Panc1 (cell line): ENCODE data around the gene UBASH3B. TPM values are rescaled to one million over a fixed set of nuclear protein-coding genes. Genes with fewer than 3 reads are reported as not detected.

Experiments used
- ATAC-seq: fragments of 200-7000 bp; cut with Tn5 transposase; 2 replicates; pipeline ENCODE4 v1.9.1; 2020; ENCODE audit warnings: mild to moderate bottlenecking, moderate library complexity
- BruUV-seq: library from RNA; stranded (reverse); fragments of 400-500 nt; replicated peaks from 2 replicates; lab custom pipeline; 2021; lab: Mats Ljungman, UMichigan
- CTCF ChIA-PET: fragments of 300-600 bp; sonication (Branson Sonifier 250); formaldehyde crosslinking; loops from one replicate; lab custom pipeline; 2022; ENCODE audit warnings: antibody characterized with exemption; lab: Charles Lee
- POLR2A ChIA-PET: fragments of 300-600 bp; sonication (Branson Sonifier 250); formaldehyde crosslinking; loops from one replicate; lab custom pipeline; 2022; ENCODE audit warnings: antibody characterized with exemption; lab: Charles Lee
- DNase-seq: peaks from one replicate; pipeline ENCODE4 v3.0.0-alpha.2; 2010; ENCODE audit warnings: low read depth, low spot score
- H3K27ac ChIP-seq: 2 replicates; pipeline ENCODE4 v1.5.1; 2011; ENCODE audit warnings: mild to moderate bottlenecking, low read length, inconsistent platforms
- H3K27me3 ChIP-seq: fragments of 200-500 bp; sonication (Bioruptor generic); 2 replicates; pipeline ENCODE4 v1.6.0; 2014; ENCODE audit warnings: low read length, inconsistent platforms; ENCODE audit not compliant: control insufficient read depth, insufficient read depth
- H3K36me3 ChIP-seq: fragments of 200-500 bp; sonication (Bioruptor generic); 2 replicates; pipeline ENCODE4 v1.5.1; 2014; ENCODE audit warnings: inconsistent platforms, mild to moderate bottlenecking, low read length, moderate library complexity; ENCODE audit not compliant: control insufficient read depth, insufficient read depth
- H3K4me1 ChIP-seq: 2 replicates; pipeline ENCODE4 v1.5.1; 2011; ENCODE audit warnings: inconsistent platforms, mild to moderate bottlenecking, low read length, moderate library complexity; ENCODE audit not compliant: control insufficient read depth, insufficient read depth
- H3K4me3 ChIP-seq, 2 experiments: 2 replicates each; pipeline ENCODE4 v1.5.1; 2011 to 2012; ENCODE audit warnings: low read depth in 2 of 2, low read length in 2 of 2, mild to moderate bottlenecking in 2 of 2, inconsistent platforms in 1 of 2, moderate library complexity in 1 of 2
- H3K9me3 ChIP-seq: fragments of 200-500 bp; sonication (Bioruptor generic); 2 replicates; pipeline ENCODE4 v1.5.1; 2014; ENCODE audit warnings: low read depth, mild to moderate bottlenecking, inconsistent platforms, low read length, moderate library complexity; ENCODE audit not compliant: control insufficient read depth, insufficient read depth
- CTCF ChIP-seq: fragments of 450-650 bp; IDR thresholded peaks from 2 replicates; pipeline ENCODE4 v1.5.1; 2017; ENCODE audit warnings: mild to moderate bottlenecking
- POLR2AphosphoS5 ChIP-seq: IDR thresholded peaks from 2 replicates; pipeline ENCODE4 v1.6.1; 2012; ENCODE audit warnings: mild to moderate bottlenecking, low read depth, low read length, moderate library complexity
- REST ChIP-seq, 2 experiments: IDR thresholded peaks; 2 replicates each; pipeline ENCODE4 v1.6.1; 2011 to 2012; ENCODE audit warnings: low read depth in 2 of 2, control low read depth in 1 of 2, low read length in 1 of 2, mild to moderate bottlenecking in 1 of 2, moderate library complexity in 1 of 2; ENCODE audit not compliant: insufficient read depth in 1 of 2
- SIN3A ChIP-seq: IDR thresholded peaks from 2 replicates; pipeline ENCODE4 v1.6.1; 2012; ENCODE audit warnings: low read depth, mild to moderate bottlenecking, low read length, moderate library complexity, borderline replicate concordance; ENCODE audit not compliant: insufficient read depth
- TCF7L2 ChIP-seq: IDR thresholded peaks from 2 replicates; pipeline ENCODE4 v1.6.1; 2011; ENCODE audit warnings: mild to moderate bottlenecking, low read depth, low read length, inconsistent platforms
- in situ Hi-C: cut with HindIII; loops from 2 replicates; pipeline ENCODE4 v1.10.0; 2016; ENCODE audit warnings: low sequenced_read_pairs, low pct_unique_long_range_greater_than_20kb
- intact Hi-C: fragments of 100-400 bp; cut with micrococcal nuclease; formaldehyde crosslinking; loops from one replicate; pipeline ENCODE4 v1.10.0; 2022; ENCODE audit not compliant: unreplicated experiment
- total RNA-seq: library from RNA; stranded (reverse); gene quantifications from one replicate; pipeline ENCODE4 v1.2.1, GENCODE V29; 2021; ENCODE audit not compliant: unreplicated experiment

UBASH3B gene
- total RNA-seq, 1 experiment from 2014 or later, result 55.1 TPM

- ATAC-seq (peak; percentile 97), DNase-seq (peak; percentile 63)
- no peaks in the 10 kb centered on the region for H3K27me3 ChIP-seq
- POLR2A ChIA-PET, result interaction anchor here (0.6 to 0.7 kb wide), 2 partner anchors 32 to 271 kb away, joined by 3 to 8 read pairs; no protein-coding TSS in a partner anchor
- TF ChIP-seq SIN3A (no peak), POLR2AphosphoS5 (no peak), TCF7L2 (no peak), REST (IDR thresholded peaks at IDR 0.05; ENCODE audit: insufficient read depth in 1 of 2, low read depth in 2 of 2, low read length in 1 of 2) (0 out of 4 replicates have a peak, but pooled peaks of 1 of the 2 experiments have one; percentile 23), CTCF (peak; percentile 97)
- no peaks in the 10 kb centered on the region for H3K4me1 ChIP-seq
- no peaks in the 10 kb centered on the region for H3K36me3 ChIP-seq
- intact Hi-C loops (loop anchor here (1.0 to 2.0 kb wide), 4 partner anchors 71 to 200 kb away; no protein-coding TSS in a partner anchor), in situ Hi-C loops (no loop called here)
- no peak overlapping the region for H3K27ac ChIP-seq
- no peaks in the 10 kb centered on the region for H3K9me3 ChIP-seq
- BruUV-seq, result no TSS peak
- H3K4me3 ChIP-seq, result no peak overlapping the region
- CTCF ChIA-PET, result interaction anchor here (0.6 to 2.1 kb wide), 5 partner anchors 148 to 616 kb away, joined by 3 to 16 read pairs (median 4); no protein-coding TSS in a partner anchor
Observed at GRCh38 chr11:122781378-122782195, 126.1 kb downstream of the UBASH3B start.

GRCh38 chr11:122782222-122782621 is 126.7 kb downstream of the UBASH3B start:
- TF ChIP-seq REST (IDR thresholded peaks at IDR 0.05; ENCODE audit: insufficient read depth in 1 of 2, low read depth in 2 of 2, low read length in 1 of 2) (no peak), SIN3A (no peak), CTCF (no peak), POLR2AphosphoS5 (no peak), TCF7L2 (no peak)
- no TSS peak for BruUV-seq
- ATAC-seq, result no peak
- Histone ChIP-seq H3K9me3 (no peaks in the 10 kb centered on the region), H3K36me3 (no peaks in the 10 kb centered on the region), H3K27me3 (no peaks in the 10 kb centered on the region), H3K4me3 (no peak overlapping the region), H3K27ac (no peak overlapping the region), H3K4me1 (no peaks in the 10 kb centered on the region)
- CTCF ChIA-PET, result interaction anchor here (0.6 to 0.8 kb wide), 3 partner anchors 126 to 616 kb away, joined by 3 to 10 read pairs (median 5); no protein-coding TSS in a partner anchor
- no peak for DNase-seq
- in situ Hi-C loops, result no loop called here
- intact Hi-C loops, result no loop called here
- POLR2A ChIA-PET, result interaction anchor here (0.6 kb wide), 1 partner anchor 31 kb away, joined by 8 read pairs; no protein-coding TSS in a partner anchor
